Bone marrow (tissue), 2 donors: ENCODE measurements around the gene RANBP6.
"Not testable (repeated sequence)": the region's sequence is repeated elsewhere in the genome, so short reads cannot be mapped to it uniquely, and the experiment has no call there.

Experiments
- DNase-seq, 2 donors: peaks; one replicate each; lab custom pipeline; 2025; lab: John Stamatoyannopoulos, UW

The RANBP6 gene

GRCh38 chr9:6015278-6016157 is at the start of gene RANBP6:
TSS of gene RANBP6 (minus strand) at chr9:6015624. CDS start at chr9:6015607, 17 bp downstream.
- peak; percentile 59 to 77 for DNase-seq

GRCh38 chr9:6063146-6063545 is 47.7 kb upstream of the RANBP6 start:
- DNase-seq, result not testable (repeated sequence)

DNA sequence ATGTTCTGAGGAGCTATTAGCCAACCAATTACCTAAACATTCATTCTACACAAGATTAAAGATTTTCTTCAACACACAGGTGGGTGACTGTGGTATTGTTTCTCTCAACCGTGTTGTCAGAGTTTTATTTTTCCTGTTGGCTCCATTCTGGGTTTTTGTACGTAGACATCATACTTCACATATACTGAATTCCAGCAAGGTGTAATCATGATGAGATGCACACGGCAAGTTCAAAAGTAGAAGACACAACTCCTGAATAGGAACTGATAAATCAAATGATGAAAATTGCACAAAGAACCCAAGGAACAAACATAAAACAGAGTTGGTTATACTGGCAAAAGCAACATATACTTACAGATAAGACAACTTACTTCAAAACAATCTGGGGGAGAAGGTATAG is 40.2 kb upstream of the RANBP6 start:
- no peak for DNase-seq

DNA sequence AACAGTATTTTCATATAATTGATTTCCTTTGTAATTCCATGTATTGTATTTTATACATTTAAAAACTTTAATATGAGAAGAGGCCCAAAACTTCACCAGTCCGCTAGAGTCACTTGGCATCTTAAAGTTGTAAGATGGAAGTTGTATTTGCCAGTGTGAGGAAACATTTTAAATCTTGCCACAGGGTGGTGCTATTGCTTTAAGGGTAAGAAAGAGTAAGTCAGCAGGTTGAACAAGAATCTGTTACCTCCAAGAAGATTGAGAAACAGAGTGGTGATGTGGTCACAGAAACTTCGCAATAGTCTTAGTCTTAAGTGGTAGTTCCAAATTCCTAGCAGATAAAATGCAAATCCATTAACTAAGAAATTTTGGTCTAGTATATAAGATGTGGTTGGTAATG is 39.8 kb upstream of the RANBP6 start:
- DNase-seq, result peak in 1 of 2 donors; percentile 82

DNA sequence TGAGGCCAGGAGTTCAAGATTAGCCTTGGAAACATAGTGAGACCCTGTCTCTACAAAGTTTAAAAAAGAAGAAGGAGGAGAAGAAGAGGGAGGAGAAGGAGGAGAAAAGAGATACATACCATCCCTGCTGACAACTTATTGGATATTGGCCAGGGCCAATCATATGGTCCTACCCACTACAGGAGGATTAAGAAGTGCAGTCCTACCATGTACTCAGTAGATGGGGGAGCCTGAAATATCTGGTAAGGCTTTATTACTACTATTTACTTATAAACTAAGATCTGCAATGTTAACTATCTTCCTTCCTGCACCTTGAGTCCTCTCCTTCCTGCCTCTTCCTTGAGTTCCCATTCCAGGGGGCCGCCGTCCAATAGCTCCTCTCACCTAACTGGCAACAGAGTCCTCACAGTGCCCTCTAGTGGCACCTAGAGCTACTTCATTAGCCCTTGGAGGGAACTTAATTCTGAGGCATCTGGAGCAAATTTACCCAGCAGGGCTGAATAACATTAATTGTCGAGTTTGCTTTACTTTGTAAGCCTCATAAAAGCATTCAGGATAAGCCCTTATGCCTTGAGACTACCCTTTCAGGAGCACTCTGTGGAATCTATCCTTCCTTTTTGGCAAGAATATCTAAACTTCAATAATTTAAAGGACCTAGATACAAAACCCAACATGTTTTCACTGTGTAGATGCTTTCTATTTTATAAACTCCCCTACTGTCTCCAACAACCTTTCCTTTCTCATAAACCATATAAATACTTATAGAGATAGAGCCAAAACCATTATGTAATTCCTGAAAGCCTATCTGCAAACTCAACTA is 39.1 kb upstream of the RANBP6 start:
- DNase-seq, result peak in 1 of 2 donors; percentile 41

DNA sequence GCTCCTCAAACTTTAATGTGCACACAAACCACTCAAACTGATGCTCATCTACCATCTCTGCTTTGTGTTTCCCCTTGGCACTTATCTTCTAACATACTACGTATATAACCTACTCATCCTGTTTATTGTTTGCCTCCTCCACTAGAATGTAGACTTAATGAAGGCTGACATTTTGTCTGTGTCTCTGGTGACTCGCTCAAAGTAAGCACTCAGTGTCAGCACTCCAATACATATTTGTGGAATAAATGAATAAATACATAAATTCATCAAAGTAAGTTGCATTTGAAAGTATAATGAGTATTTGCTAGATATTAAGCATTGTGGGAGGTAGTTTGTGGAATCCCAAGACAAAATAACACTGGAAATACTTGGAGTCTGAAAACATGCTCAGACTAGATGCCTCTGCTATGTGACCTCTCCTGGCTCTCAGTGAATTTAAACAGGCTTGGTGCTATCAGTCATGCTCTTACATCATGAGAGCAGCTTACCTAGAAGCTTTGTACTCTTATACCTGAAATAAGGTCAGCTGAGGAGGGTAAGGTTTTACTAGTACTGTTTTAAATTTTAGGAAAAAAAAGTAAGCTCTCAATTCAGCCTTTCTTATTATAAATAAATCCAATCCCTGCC is 37.0 kb upstream of the RANBP6 start:
- DNase-seq, result no peak

- DNase-seq, result no peak
Measured at GRCh38 chr9:6051511-6051950, 36.1 kb upstream of the RANBP6 start.

- DNase-seq, result no peak
Measured at GRCh38 chr9:6049798-6050197, 34.4 kb upstream of the RANBP6 start.

GRCh38 chr9:6048039-6048438 is 32.6 kb upstream of the RANBP6 start:
- DNase-seq, result no peak

- no peak for DNase-seq
Measured at GRCh38 chr9:6047020-6047419, 31.6 kb upstream of the RANBP6 start.

- no peak for DNase-seq
Measured at GRCh38 chr9:6045364-6045763, 29.9 kb upstream of the RANBP6 start.

DNA sequence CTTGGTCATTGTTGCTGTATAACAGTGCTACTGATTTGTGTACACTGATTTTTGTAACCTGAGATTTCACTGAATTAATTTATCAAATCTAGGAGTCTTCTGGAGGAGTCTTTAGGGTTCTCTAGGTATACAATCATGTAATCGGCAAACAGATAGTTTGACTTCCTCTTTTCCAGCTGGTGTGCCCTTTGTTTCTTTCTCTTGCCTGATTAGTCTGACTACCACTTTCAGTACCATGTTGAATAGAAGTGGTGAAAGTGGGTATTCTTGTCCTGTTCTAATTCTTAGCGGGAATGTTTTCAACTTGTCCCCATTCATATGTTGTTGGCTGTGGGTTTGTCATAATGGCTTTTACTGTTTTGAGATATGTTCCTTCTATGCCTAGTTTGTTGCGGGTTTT is 24.7 kb upstream of the RANBP6 start:
- DNase-seq, result no peak

DNA sequence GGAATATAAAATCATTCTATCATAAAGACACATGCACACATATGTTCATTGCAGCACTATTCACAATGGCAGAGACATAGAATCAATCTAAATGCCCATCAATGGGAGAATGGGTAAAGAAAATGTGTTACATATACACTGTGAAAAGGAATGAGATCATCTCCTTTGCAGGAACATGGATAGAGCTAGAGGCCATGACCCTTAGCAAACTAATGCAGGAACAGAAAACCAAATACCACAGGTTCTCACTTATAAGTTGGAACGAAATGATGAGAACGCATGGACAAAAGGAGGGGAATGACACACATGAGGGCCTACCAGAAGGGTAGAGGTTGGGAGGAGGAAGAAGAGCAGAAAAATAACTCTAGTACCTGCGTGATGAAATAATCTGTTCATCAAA is 21.0 kb upstream of the RANBP6 start:
- no peak for DNase-seq

DNA sequence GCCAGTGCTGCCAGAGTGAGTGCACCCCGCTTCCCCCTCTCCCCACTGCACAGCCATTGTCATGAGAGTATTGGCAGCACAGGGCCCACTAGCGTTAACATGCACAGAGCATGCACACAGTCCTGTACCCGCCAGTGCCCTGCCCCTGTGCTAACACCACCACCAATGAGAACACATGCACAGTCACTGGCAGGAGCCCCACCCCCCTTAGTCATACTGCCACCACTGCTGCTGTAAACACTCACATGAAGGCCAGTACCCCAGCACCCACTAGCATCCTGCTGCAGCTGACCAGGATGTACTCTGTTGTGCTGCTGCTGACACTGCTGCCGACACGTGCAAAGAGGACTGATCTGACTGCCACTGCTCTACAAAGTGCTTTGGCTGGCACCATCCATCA is 19.5 kb upstream of the RANBP6 start:
- DNase-seq, result no peak

GRCh38 chr9:6029604-6030274 is 14.3 kb upstream of the RANBP6 start:
- no peak for DNase-seq

- no peak for DNase-seq
Measured at GRCh38 chr9:6024035-6024554, 8.7 kb upstream of the RANBP6 start.

GRCh38 chr9:6016975-6017374 is 1.6 kb upstream of the RANBP6 start:
- DNase-seq, result not testable (repeated sequence)

- DNase-seq, result peak in 1 of 2 donors; percentile 56
Measured at GRCh38 chr9:6014670-6015270, 654 bp downstream of the RANBP6 start.

DNA sequence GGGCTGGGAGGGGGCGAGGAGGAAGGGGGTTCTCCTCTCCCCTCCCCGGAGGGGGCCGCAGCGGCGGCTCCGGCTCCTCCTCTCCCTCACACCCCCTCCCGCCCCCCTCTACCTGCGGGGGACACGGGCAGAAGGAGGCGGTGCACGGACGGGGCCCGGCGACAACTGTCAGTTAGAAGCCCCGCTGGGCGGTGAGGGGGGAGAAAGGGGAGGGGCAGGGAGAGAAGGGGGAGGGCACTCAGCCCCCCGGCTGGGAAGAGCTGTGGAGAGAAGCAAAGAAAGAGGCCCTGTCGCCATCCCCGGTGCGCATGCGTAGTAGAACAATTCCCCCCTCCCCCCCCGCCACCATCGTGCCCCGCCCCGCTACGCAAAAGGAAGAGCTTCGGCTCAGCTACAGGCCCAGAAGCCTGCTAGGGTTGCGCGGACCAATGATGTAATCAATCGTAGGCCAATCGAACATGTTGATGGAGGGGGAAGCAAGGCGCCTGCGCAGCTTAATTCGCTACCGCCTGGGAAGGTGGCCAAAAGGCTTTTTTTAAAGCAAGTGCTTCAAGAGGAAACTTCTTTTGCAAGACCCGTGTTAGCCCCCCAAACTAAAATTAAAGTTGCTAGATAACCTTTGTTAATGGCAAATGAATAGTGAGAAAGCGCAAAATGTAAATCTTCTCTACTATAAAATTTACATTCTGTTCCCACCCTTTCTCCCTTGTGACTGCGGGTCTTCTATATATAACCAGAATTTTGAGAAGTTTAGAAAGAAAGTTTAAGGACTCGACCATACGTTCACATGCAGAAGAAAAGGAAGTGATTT is 7.0 kb downstream of the RANBP6 start:
- peak; percentile 89 to 96 for DNase-seq

DNA sequence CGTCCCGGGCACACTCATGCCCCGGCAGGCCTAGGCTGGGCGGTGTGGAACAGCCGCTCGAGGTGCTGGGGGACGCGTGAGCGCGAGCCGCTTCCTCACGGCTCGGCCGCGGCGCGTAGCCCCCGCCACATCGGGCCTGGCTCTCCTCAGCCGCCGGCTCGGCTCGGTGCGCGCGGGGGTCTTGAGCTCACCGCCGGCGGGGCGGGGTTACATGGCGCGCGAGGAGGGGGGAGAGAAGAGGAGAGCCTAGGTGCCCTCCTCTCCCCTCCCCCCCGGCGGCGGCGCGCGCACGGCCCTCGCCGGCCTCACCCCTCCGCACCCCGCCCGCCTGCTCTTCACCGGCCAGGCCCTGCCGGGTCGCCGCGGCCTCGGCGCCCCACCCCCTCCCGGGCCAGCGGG is 7.7 kb downstream of the RANBP6 start:
- DNase-seq, result peak; percentile 10 to 86
